IPS-18a (cell line): Measurements from ENCODE around the gene GNB2.

Experiments
- H3K27ac ChIP-seq: one replicate; pipeline ENCODE4 v1.5.1; 2013; ENCODE audit warnings: low read length
- H3K27me3 ChIP-seq: one replicate; pipeline ENCODE4 v1.6.1; 2013; ENCODE audit warnings: mild to moderate bottlenecking, low read length; ENCODE audit not compliant: control insufficient read depth, insufficient read depth
- H3K36me3 ChIP-seq: one replicate; pipeline ENCODE4 v1.6.1; 2013; ENCODE audit warnings: low read depth, low read length; ENCODE audit not compliant: control insufficient read depth
- H3K4me1 ChIP-seq: one replicate; pipeline ENCODE4 v1.6.1; 2013; ENCODE audit warnings: low read depth, low read length; ENCODE audit not compliant: control insufficient read depth
- H3K4me3 ChIP-seq: one replicate; pipeline ENCODE4 v1.5.1; 2013; ENCODE audit warnings: low read length
- H3K9ac ChIP-seq: one replicate; pipeline ENCODE4 v1.6.1; 2013; ENCODE audit warnings: mild to moderate bottlenecking, low read length, moderate library complexity
- H3K9me3 ChIP-seq: one replicate; pipeline ENCODE4 v1.6.1; 2013; ENCODE audit warnings: low read depth, low read length; ENCODE audit not compliant: control insufficient read depth

GNB2 gene

GRCh38 chr7:100679129-100679926 lies 5.8 kb downstream of the GNB2 start:
- Histone ChIP-seq H3K36me3 (peaks cover 41% of the 10 kb centered on the region), H3K4me3 (no peak overlapping the region), H3K9me3 (no peaks in the 10 kb centered on the region), H3K4me1 (no peaks in the 10 kb centered on the region), H3K27ac (no peak overlapping the region), H3K9ac (no peak overlapping the region), H3K27me3 (no peaks in the 10 kb centered on the region)

- Histone ChIP-seq H3K9me3 (no peaks in the 10 kb centered on the region), H3K27ac (no peak overlapping the region), H3K4me1 (no peaks in the 10 kb centered on the region), H3K27me3 (no peaks in the 10 kb centered on the region), H3K4me3 (no peak overlapping the region), H3K9ac (no peak overlapping the region), H3K36me3 (peaks cover 49% of the 10 kb centered on the region)
Measured at GRCh38 chr7:100679927-100680575, 6.5 kb downstream of the GNB2 start.

- Histone ChIP-seq H3K9ac (no peak overlapping the region), H3K36me3 (peaks cover 55% of the 10 kb centered on the region), H3K4me3 (no peak overlapping the region), H3K27ac (no peak overlapping the region), H3K4me1 (no peaks in the 10 kb centered on the region), H3K9me3 (no peaks in the 10 kb centered on the region), H3K27me3 (no peaks in the 10 kb centered on the region)
Measured at GRCh38 chr7:100680576-100681271, 7.2 kb downstream of the GNB2 start.

GRCh38 chr7:100681491-100682227 lies 8.1 kb downstream of the GNB2 start:
- no peak overlapping the region for H3K27ac ChIP-seq

GRCh38 chr7:100682228-100682741 lies 8.7 kb downstream of the GNB2 start:
- no peak overlapping the region for H3K27ac ChIP-seq
- no peak overlapping the region for H3K9ac ChIP-seq

More at GRCh38 chr7:100681491-100682227, 8.1 kb downstream of the GNB2 start:
- Histone ChIP-seq H3K9ac (no peak overlapping the region), H3K4me3 (no peak overlapping the region), H3K36me3 (peaks cover 65% of the 10 kb centered on the region), H3K27me3 (no peaks in the 10 kb centered on the region), H3K9me3 (no peaks in the 10 kb centered on the region), H3K4me1 (no peaks in the 10 kb centered on the region)

GRCh38 chr7:100682991-100683658 lies 9.6 kb downstream of the GNB2 start:
- no peak overlapping the region for H3K4me3 ChIP-seq
- H3K27me3 ChIP-seq, result no peaks in the 10 kb centered on the region
- no peaks in the 10 kb centered on the region for H3K9me3 ChIP-seq
- H3K4me1 ChIP-seq, result no peaks in the 10 kb centered on the region
- H3K27ac ChIP-seq, result no peak overlapping the region
- H3K36me3 ChIP-seq, result peaks cover 72% of the 10 kb centered on the region
- no peak overlapping the region for H3K9ac ChIP-seq

More at GRCh38 chr7:100682228-100682741, 8.7 kb downstream of the GNB2 start:
- Histone ChIP-seq H3K4me1 (no peaks in the 10 kb centered on the region), H3K36me3 (peaks cover 70% of the 10 kb centered on the region), H3K27me3 (no peaks in the 10 kb centered on the region), H3K4me3 (no peak overlapping the region), H3K9me3 (no peaks in the 10 kb centered on the region)

- Histone ChIP-seq H3K27ac (no peak overlapping the region), H3K36me3 (peaks cover 79% of the 10 kb centered on the region), H3K9ac (no peak overlapping the region), H3K9me3 (no peaks in the 10 kb centered on the region), H3K4me1 (no peaks in the 10 kb centered on the region), H3K27me3 (no peaks in the 10 kb centered on the region), H3K4me3 (no peak overlapping the region)
Measured at GRCh38 chr7:100683659-100684533, 10.4 kb downstream of the GNB2 start.

GRCh38 chr7:100684534-100685042 lies 11.0 kb downstream of the GNB2 start:
- H3K9me3 ChIP-seq, result no peaks in the 10 kb centered on the region
- no peaks in the 10 kb centered on the region for H3K27me3 ChIP-seq
- H3K27ac ChIP-seq, result no peak overlapping the region
- no peak overlapping the region for H3K9ac ChIP-seq
- H3K4me3 ChIP-seq, result no peak overlapping the region
- H3K36me3 ChIP-seq, result peaks cover 82% of the 10 kb centered on the region
- no peaks in the 10 kb centered on the region for H3K4me1 ChIP-seq

GRCh38 chr7:100685049-100685605 lies 11.6 kb downstream of the GNB2 start:
- H3K27ac ChIP-seq, result no peak overlapping the region
- H3K4me1 ChIP-seq, result no peaks in the 10 kb centered on the region
- H3K9ac ChIP-seq, result no peak overlapping the region
- H3K4me3 ChIP-seq, result no peak overlapping the region
- no peaks in the 10 kb centered on the region for H3K9me3 ChIP-seq
- no peaks in the 10 kb centered on the region for H3K27me3 ChIP-seq
- H3K36me3 ChIP-seq, result peaks cover 82% of the 10 kb centered on the region
